ENCODE results near the gene KRT26.

DNA sequence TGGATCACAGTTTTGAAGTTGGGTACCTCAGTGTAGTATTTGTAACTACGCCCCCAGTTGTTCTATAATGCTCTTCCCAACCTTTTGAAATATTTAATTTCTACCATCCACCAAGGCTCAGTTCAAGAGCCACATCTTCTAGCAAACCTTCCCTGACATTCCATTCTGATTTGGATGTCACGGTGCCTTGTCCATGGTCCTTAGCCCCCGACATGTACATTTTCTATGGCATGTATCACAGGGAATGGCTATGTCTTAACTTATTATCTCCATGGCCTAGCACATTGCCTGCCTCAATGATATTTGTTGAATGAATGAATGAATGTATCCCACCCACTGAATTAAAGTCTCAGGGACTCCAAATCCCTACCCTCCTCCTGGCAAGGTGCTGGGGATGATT is 34.1 kb upstream of the KRT26 start:
- no peak for TF ChIP-seq POLR2A (IDR thresholded peaks at IDR 0.05)
- TF ChIP-seq, protein P1, sequence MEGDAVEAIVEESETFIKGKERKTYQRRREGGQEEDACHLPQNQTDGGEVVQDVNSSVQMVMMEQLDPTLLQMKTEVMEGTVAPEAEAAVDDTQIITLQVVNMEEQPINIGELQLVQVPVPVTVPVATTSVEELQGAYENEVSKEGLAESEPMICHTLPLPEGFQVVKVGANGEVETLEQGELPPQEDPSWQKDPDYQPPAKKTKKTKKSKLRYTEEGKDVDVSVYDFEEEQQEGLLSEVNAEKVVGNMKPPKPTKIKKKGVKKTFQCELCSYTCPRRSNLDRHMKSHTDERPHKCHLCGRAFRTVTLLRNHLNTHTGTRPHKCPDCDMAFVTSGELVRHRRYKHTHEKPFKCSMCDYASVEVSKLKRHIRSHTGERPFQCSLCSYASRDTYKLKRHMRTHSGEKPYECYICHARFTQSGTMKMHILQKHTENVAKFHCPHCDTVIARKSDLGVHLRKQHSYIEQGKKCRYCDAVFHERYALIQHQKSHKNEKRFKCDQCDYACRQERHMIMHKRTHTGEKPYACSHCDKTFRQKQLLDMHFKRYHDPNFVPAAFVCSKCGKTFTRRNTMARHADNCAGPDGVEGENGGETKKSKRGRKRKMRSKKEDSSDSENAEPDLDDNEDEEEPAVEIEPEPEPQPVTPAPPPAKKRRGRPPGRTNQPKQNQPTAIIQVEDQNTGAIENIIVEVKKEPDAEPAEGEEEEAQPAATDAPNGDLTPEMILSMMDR (IDR thresholded peaks at IDR 0.05) = no peak

Measured in lower leg skin (tissue), 3 donors.